Pons (tissue), 1 donor: ENCODE data around the gene RPL7A.
A peak's percentile ranks its signal among the peaks of the same experiment; 100 is the strongest.
"Not testable (repeated sequence)": the region's sequence is repeated elsewhere in the genome, so short reads cannot be mapped to it uniquely, and the experiment has no call there.

Source experiments
- DNase-seq: peaks from one replicate; pipeline ENCODE4 v3.0.0-alpha.2; 2016; ENCODE audit warnings: low spot score

Gene RPL7A

DNA sequence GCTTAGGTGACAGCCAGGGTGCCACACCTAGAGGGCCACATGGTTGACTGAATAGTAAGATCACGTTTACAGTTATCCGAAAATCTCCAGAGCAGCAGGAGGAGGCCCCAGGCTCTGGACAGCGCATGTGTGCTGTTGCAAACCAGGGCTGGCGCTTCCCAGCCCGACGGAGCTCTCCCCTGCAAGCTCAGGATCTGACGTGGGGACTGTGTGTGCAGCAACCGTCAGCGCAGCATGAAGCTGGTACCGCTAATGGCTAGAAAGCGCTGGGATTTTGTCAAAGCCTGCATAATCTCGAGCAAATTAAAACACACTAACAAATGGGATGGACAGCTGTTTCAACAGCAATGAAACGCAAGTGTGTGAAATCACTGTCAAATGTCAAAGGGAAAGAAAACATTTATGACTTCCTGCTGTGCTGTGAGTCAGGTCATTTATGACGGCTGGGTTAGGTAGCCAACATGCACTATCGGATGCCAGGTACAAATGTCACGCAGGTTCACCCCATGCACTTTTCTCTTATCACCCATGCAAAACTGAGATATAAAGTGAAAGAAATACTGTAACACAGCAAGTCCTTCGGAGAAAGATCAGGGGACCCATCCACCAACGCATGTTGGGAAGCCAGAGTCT, 20.3 kb downstream of the RPL7A start:
- DNase-seq, result no peak

DNA sequence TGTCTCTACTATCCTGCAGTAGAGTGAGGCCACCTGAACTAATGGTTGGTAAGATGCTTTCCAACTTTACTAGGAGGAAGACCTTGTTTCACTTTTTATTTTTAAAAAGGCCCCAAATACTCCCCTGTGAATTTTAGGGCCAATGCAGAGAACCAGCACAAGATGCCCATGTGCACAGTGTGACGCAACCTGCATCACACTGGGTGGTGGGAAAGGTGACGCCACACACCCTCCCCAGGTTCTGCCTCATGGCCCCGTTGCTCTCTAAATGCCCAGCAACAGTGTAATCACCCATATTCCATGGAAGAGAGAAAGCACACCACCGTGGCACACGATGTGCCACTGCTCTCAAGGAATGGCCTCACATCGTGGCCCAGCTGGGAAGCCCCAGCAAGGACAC, 21.4 kb downstream of the RPL7A start:
- no peak for DNase-seq

DNA sequence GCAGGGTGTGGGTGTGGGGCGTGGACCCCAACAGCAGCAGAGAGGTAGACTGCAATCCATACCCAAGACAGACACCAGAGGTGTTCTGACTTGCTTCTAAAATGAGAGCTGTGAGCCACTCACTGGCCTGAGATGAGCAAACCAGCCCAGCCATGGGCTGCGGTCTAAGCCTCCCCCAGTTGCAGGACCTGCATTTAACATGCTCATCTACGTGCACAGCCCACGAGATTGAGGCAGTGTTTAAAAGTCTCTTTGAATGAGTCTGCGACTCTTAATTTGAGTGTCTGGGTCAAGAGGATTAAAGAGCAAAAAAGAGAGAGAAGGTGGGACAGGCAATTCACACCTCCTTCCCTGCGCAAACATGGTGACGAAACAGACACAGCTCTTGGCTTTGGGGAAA, 21.9 kb downstream of the RPL7A start:
- DNase-seq, result no peak

- no peak for DNase-seq
Measured at GRCh38 chr9:133370685-133371084, 22.7 kb downstream of the RPL7A start.

GRCh38 chr9:133371261-133371711, 23.3 kb downstream of the RPL7A start:
- no peak for DNase-seq

DNA sequence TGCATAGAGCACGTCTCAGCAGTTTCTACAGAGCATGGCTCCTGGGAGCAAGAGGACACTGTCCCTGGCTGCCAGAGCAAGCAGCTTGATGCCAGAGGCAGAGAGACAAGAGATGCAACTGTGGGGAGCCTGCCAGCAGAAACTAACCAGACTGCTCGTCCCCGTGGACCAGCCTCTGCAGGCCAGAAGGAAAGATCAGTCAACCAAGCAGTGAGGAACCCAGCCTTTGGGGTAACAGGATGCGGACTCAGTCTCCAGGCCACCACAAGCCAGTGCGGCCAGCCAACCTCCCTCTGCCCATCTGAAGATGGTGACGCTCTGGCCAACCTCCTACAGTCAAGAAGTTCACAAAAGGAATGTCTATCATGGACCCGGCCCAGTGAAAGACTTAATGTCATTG, 24.1 kb downstream of the RPL7A start:
- DNase-seq, result no peak

- no peak for DNase-seq
Measured at GRCh38 chr9:133374612-133375115, 26.6 kb downstream of the RPL7A start.

DNA sequence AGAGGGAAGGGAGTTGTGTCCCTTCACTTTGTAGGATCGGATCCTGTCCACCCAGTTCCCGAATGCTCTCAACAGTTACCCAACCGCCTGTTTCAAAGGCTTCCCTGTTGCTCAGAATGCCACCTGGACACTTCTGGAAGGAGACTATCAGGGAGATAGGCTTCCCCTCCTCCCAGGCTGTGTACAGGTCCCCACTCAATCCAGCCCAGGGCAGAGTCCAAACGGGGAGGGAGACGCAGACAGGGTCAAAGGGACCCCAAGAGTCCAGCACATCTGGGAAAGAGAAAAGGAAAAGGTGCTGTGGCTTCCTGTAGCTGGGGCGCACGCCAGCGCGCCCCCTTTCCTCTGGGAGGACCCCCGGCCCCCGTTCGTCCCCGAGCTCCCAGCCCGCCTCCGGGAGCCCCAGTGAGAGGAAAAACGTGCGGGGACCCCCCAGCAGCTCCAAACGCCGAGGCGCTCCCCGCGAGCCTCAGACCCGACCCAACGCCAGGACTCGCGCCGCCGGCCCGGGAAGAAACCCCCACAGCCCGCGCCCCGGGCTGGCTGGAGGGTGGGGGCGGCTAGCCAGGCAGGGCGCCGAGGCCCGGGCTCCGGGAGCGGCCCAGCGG, 27.2 kb downstream of the RPL7A start:
- DNase-seq, result no peak

DNA sequence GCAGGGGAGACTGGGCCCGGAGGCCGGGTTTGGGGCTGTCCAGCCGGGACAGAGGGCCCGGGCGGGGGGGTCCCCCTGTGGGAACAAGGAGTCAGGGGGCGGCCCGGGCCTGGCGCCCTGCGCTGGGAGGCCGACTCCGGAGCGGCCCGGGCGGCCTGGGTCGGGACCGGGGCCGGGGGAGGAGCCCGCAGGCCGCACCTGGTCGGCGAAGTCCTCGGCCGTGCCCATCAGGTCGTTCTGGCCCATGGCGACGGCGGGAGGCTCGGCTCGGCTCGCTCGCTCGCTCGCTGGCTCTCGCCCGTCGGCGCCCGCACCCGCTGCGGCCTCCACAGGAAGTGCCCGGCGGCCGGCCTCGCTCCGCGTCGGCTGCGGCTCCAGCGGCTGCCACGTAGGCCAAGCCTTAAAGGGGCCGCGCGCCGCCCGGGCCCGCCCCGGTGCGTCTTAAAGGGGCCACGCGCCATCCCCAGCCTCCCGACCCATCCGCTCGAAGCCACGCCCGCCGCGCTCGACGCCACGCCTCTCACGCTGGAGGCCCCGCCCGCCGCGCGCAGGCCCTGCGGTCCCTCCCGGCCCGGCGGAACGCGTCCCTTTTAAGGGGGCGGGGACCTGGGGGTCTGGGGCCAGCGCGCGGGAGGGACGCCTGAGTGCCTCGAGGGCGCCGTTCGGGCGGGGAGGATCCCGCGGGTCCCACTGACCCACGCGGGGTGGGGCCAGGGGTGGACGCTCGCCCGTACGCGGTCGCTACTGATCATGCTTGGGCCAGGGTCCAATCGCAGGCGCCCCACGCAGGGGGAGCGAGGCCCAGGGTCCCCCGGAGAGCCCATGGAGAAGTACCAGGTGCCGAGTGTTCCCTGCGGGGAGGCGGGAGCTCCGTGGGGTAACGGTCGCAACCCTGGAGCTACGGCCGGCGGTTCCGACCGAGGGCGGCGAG, 28.0 kb downstream of the RPL7A start, which contains the start of the genes STKLD1 and SURF4:
Gene STKLD1, plus strand, starts transcription at position 643 of the 931 bp plus-strand sequence. Its CDS starts 108 bp downstream, at position 751.
Gene SURF4, minus strand, starts transcription at position 337 of the 931 bp plus-strand sequence. Its CDS starts 91 bp downstream, at position 246.
- peak; percentile 93 for DNase-seq

DNA sequence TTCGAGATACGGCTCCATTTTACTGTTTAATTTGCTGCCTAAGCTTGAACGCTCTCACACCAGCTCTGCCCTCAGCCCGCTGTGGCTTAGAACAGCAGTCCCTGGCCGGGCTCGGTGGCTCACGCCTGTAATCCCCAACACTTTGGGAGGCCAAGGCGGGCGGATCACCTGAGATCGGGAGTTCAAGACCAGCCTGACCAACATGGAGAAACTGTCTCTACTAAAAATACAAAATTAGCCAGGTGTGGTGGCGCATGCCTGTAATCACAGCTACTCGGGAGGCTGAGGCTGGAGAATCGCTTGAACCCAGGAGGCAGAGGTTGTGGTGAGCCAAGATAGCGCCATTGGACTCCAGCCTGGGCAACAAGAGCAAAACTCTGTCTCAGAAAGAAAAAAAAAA, 29.3 kb downstream of the RPL7A start:
- not testable (repeated sequence) for DNase-seq

- no peak for DNase-seq
Measured at GRCh38 chr9:133377721-133378216, 29.8 kb downstream of the RPL7A start.

- no peak for DNase-seq
Measured at GRCh38 chr9:133378408-133378962, 30.5 kb downstream of the RPL7A start.

GRCh38 chr9:133379153-133380086, 31.4 kb downstream of the RPL7A start:
- peak; percentile 85 for DNase-seq

DNA sequence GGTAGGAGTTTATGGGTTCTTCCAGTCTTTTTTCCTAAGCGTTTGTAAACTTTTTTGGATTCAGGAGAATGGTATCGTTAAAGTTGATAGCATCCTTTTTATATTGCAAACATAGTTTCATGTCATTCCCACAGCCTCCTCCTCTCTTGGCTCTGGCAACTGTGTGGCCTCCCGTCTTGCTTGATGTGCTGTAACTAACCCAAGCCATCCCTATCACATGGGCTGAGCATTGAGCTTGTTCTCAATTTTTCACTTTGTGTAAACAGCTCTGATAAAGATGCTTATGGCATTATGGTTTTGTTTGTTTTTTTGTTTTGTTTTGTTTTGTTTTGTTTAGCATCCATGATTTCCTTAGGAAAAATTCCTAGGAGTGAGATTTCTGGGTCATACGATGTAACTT, 32.7 kb downstream of the RPL7A start:
- DNase-seq, result no peak

- DNase-seq, result no peak
Measured at GRCh38 chr9:133382507-133383141, 34.6 kb downstream of the RPL7A start.

DNA sequence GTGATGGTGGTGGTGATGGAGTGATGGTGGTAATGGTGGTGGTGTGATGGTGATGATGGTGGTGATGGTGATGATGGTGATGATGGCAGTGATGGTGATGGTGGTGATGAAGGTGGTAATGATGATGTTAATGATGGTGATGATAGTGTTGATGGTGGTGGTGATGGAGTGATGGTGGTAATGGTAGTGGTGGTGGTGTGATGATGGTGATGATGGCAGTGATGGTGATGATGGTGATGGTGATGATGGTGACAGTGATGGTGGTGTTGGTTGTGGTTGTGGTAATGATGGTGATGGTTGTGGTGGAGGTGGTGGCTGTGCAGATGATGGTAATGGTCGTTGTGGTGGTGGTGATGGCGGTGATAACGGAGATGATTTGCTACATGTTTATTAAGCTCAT, 35.4 kb downstream of the RPL7A start:
- no peak for DNase-seq

DNA sequence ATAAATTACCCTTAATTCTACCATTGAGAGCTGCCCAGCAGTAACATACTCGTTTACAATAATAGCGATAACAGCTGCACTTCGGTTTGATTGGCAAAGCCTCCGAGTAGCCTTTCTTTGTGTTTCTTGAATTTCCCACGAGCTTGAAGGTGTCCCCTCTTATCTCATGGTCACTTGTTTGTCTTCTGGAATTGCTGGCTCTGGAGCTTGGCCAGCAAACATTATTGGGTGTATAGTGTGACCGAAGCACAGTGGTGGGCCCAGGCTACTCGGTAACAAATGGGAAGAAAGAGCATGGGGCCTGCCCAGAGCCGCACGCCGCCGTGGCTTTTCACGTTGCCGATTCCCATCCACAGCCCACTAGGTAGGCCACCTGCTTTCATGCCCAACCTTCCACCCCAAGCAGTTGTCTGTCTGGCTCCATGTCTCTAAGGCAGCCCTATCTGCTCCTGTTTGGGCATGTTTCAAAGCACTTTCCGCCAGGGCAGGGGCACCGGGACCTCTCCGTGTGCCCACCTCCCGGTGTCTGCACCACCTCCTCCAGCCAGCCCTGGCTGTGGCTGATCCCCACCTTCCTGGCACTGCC, 36.8 kb downstream of the RPL7A start:
- DNase-seq, result no peak

GRCh38 chr9:133385452-133385851, 37.4 kb downstream of the RPL7A start:
- no peak for DNase-seq

DNA sequence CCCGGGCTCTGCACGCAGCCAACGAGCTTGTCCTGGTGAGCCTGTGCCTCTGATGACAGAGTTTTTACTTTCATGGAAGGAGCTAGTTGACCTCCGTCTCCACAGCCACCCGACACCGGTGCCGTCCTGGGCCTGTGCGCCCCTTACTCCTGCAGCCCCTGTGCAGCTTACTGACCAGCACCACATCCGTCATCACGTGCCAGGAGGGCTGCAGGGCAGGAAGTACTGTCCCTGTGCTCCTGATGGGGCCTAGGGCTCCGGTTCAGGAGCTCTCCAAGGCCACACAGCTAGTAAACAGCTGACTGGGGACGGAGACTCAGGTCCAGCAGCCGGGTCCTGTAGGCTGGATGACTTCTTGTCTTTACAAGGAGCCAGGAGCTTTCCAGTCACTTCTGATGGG, 38.3 kb downstream of the RPL7A start:
- DNase-seq, result no peak

GRCh38 chr9:133387680-133388079, 39.7 kb downstream of the RPL7A start:
- no peak for DNase-seq
